HCT116 (cell line): ENCODE measurements around the gene BAIAP2. TPM values are rescaled to one million over a fixed set of nuclear protein-coding genes. Genes with fewer than 3 reads are reported as not detected.

Experiments used
- ATAC-seq: fragments of 200-7000 bp; cut with Tn5 transposase; 2 replicates; pipeline ENCODE4 v1.9.1; 2020; ENCODE audit warnings: mild to moderate bottlenecking, moderate library complexity
- BruUV-seq: library from RNA; stranded (reverse); fragments of 400-500 nt; replicated peaks from 2 replicates; lab custom pipeline; 2021; lab: Mats Ljungman, UMichigan
- CTCF ChIA-PET: fragments of 300-600 bp; sonication (Branson Sonifier 250); formaldehyde crosslinking; loops from one replicate; lab custom pipeline; 2021; ENCODE audit warnings: antibody characterized with exemption; lab: Charles Lee
- POLR2A ChIA-PET: fragments of 300-600, 350-600 bp; sonication (Branson Sonifier 250); formaldehyde crosslinking; loops from one replicate; lab custom pipeline; 2021; ENCODE audit warnings: antibody characterized with exemption; lab: Charles Lee
- RAD21 ChIA-PET, 2 experiments: fragments of 300-600 bp; sonication (Branson Sonifier 250); formaldehyde crosslinking; loops; one replicate each; lab custom pipeline; 2023; ENCODE audit warnings: low total read pairs in 2 of 2; ENCODE audit not compliant: uncharacterized antibody in 2 of 2, unreplicated experiment in 2 of 2, low non-redundant PET in 1 of 2; lab: Charles Lee
- DNase-seq: peaks from one replicate; pipeline ENCODE4 v3.0.0-alpha.2; 2010; ENCODE audit warnings: low read depth, low spot score
- H2AFZ ChIP-seq: fragments of 200-600 bp; shearing (Covaris generic), sonication (generic); 2 replicates; pipeline ENCODE4 v1.6.1; 2017; ENCODE audit warnings: low read depth, mixed run types, mixed read lengths, antibody characterized with exemption, low read length; ENCODE audit not compliant: poor library complexity, severe bottlenecking
- H3K27ac ChIP-seq: 2 replicates; pipeline ENCODE4 v1.5.1; 2012; ENCODE audit warnings: low read depth, low read length
- H3K27me3 ChIP-seq: fragments of 200-600 bp; sonication (generic); 2 replicates; pipeline ENCODE4 v1.6.1; 2016; ENCODE audit warnings: mixed run types, low read length, mixed read lengths; ENCODE audit not compliant: insufficient read depth
- H3K36me3 ChIP-seq, 2 experiments: fragments of 200-500 bp in 1 of 2; fragments of 200-600 bp in 1 of 2; sonication (Bioruptor generic) in 1 of 2; sonication (generic) in 1 of 2; 2 replicates each; pipeline versions ENCODE4 v1.5.1 to v1.6.1; 2014 to 2016; ENCODE audit warnings: low read length in 2 of 2, inconsistent platforms in 1 of 2, mixed read lengths in 1 of 2, mixed run types in 1 of 2; ENCODE audit not compliant: insufficient read depth in 2 of 2, control insufficient read depth in 1 of 2
- H3K4me1 ChIP-seq, 2 experiments: fragments of 200-600 bp in 1 of 2; sonication (generic) in 1 of 2; 2 replicates each; pipeline versions ENCODE4 v1.5.1 to v1.6.1; 2012 to 2017; ENCODE audit warnings: low read length in 2 of 2, inconsistent platforms in 1 of 2, mild to moderate bottlenecking in 1 of 2, mixed read lengths in 1 of 2, mixed run types in 1 of 2, moderate library complexity in 1 of 2; ENCODE audit not compliant: insufficient read depth in 2 of 2, control insufficient read depth in 1 of 2
- H3K4me2 ChIP-seq: fragments of 200-600 bp; sonication (generic); 2 replicates; pipeline ENCODE4 v1.6.1; 2017; ENCODE audit warnings: mixed run types, low read length, mixed read lengths
- H3K4me3 ChIP-seq, 2 experiments: fragments of 200-600 bp in 1 of 2; sonication (generic) in 1 of 2; replicated peaks in 1 of 2; 2 replicates each; pipeline ENCODE4 v1.5.1; 2011 to 2016; ENCODE audit warnings: low read length in 2 of 2, control low read depth in 1 of 2, low read depth in 1 of 2, mild to moderate bottlenecking in 1 of 2, mixed read lengths in 1 of 2, mixed run types in 1 of 2
- H3K79me2 ChIP-seq: fragments of 200-600 bp; sonication (generic); 2 replicates; pipeline ENCODE4 v1.6.1; 2017; ENCODE audit warnings: mild to moderate bottlenecking, mixed run types, low read length, moderate library complexity, mixed read lengths; ENCODE audit not compliant: insufficient read depth
- H3K9ac ChIP-seq: fragments of 200-600 bp; sonication (generic); 2 replicates; pipeline ENCODE4 v1.6.1; 2016; ENCODE audit warnings: low read length, mixed read lengths
- H3K9me2 ChIP-seq: fragments of 200-600 bp; sonication (generic), shearing (Covaris generic); 2 replicates; pipeline ENCODE4 v1.6.1; 2017; ENCODE audit warnings: mixed run types, mild to moderate bottlenecking, moderate library complexity; ENCODE audit not compliant: insufficient read depth
- H3K9me3 ChIP-seq, 2 experiments: fragments of 200-500 bp in 1 of 2; fragments of 200-600 bp in 1 of 2; sonication (Bioruptor generic) in 1 of 2; sonication (generic) in 1 of 2; 2 replicates each; pipeline ENCODE4 v1.6.1; 2014 to 2017; ENCODE audit warnings: low read length in 2 of 2, mixed read lengths in 2 of 2, inconsistent platforms in 1 of 2, low read depth in 1 of 2, mild to moderate bottlenecking in 1 of 2, mixed run types in 1 of 2, moderate library complexity in 1 of 2; ENCODE audit not compliant: control insufficient read depth in 1 of 2, insufficient read depth in 1 of 2
- H4K20me1 ChIP-seq: fragments of 200-600 bp; sonication (generic), shearing (Covaris generic); 2 replicates; pipeline ENCODE4 v1.6.1; 2017; ENCODE audit warnings: mixed run types, mild to moderate bottlenecking, moderate library complexity; ENCODE audit not compliant: insufficient read depth
- CBX3 ChIP-seq: IDR thresholded peaks from 2 replicates; pipeline ENCODE4 v1.6.1; 2012; ENCODE audit warnings: low read depth
- CEBPB ChIP-seq: IDR thresholded peaks from 2 replicates; pipeline ENCODE4 v1.6.1; 2012; ENCODE audit warnings: low read depth
- EGR1 ChIP-seq: IDR thresholded peaks from 2 replicates; pipeline ENCODE4 v1.6.1; 2012; ENCODE audit warnings: low read depth
- ELF1 ChIP-seq: IDR thresholded peaks from 2 replicates; pipeline ENCODE4 v1.6.1; 2012; ENCODE audit warnings: low read depth, borderline replicate concordance
- EZH2phosphoT487 ChIP-seq: fragments of 200-600 bp; IDR thresholded peaks from 2 replicates; pipeline ENCODE4 v1.6.1; 2018; ENCODE audit warnings: antibody characterized with exemption, borderline replicate concordance
- JUND ChIP-seq: IDR thresholded peaks from 2 replicates; pipeline ENCODE4 v1.6.1; 2012
- POLR2A ChIP-seq: IDR thresholded peaks from 2 replicates; pipeline ENCODE4 v1.7.0; 2011; ENCODE audit warnings: borderline replicate concordance; ENCODE audit not compliant: insufficient read depth, insufficient read length; ENCODE audit errors: extremely low read depth
- POLR2AphosphoS5 ChIP-seq: IDR thresholded peaks from 2 replicates; pipeline ENCODE4 v1.6.1; 2011; ENCODE audit warnings: mild to moderate bottlenecking, low read depth, low read length, moderate library complexity
- RAD21 ChIP-seq: IDR thresholded peaks from 2 replicates; pipeline ENCODE4 v1.6.1; 2012; ENCODE audit warnings: low read depth, mild to moderate bottlenecking
- SIN3A ChIP-seq: IDR thresholded peaks from 2 replicates; pipeline ENCODE4 v1.6.1; 2012; ENCODE audit warnings: low read depth
- SP1 ChIP-seq: IDR thresholded peaks from 2 replicates; pipeline ENCODE4 v1.6.1; 2012; ENCODE audit warnings: low read depth
- SRF ChIP-seq: IDR thresholded peaks from 2 replicates; pipeline ENCODE4 v1.6.1; 2012; ENCODE audit warnings: low read depth
- TCF7L2 ChIP-seq: IDR thresholded peaks from 2 replicates; pipeline ENCODE4 v1.7.0; 2011; ENCODE audit warnings: borderline replicate concordance, inconsistent platforms; ENCODE audit not compliant: insufficient read depth, insufficient read length; ENCODE audit errors: extremely low read depth
- YY1 ChIP-seq: IDR thresholded peaks from 2 replicates; pipeline ENCODE4 v1.6.1; 2011; ENCODE audit warnings: low read length, low read depth, moderate library complexity, mild to moderate bottlenecking; ENCODE audit not compliant: insufficient replicate concordance; ENCODE audit errors: extremely low read depth
- ZFX ChIP-seq: fragments of 450-650 bp; IDR thresholded peaks from 2 replicates; pipeline ENCODE4 v1.6.1; 2017
- ZNF274 ChIP-seq: fragments of 200-500 bp; sonication (Bioruptor generic); IDR thresholded peaks from 2 replicates; pipeline ENCODE4 v1.6.1; 2014; ENCODE audit warnings: mild to moderate bottlenecking, low read depth, low read length, inconsistent platforms
- intact Hi-C: fragments of 100-400 bp; cut with micrococcal nuclease; formaldehyde crosslinking; loops from 2 replicates; pipeline ENCODE4 v1.10.0; 2022
- total RNA-seq: library from RNA; stranded (reverse); gene quantifications from one replicate; pipeline ENCODE4 v1.2.1, GENCODE V29; 2021; ENCODE audit not compliant: unreplicated experiment
- TF ChIP-seq, protein P1 (sequence below): IDR thresholded peaks from 2 replicates; pipeline ENCODE4 v1.6.1; 2012
- TF ChIP-seq, protein P2 (sequence below), 3 experiments: fragments of 200-600 bp in 1 of 3; sonication (generic) in 1 of 3; IDR thresholded peaks in 2 of 3; conservative IDR thresholded peaks in 1 of 3; 2 replicates each; pipeline ENCODE4 v1.5.1; 2012 to 2017; ENCODE audit warnings: low read depth in 2 of 3, low read length in 2 of 3, antibody characterized with exemption in 1 of 3, borderline replicate concordance in 1 of 3, control low read depth in 1 of 3, mild to moderate bottlenecking in 1 of 3, mixed read lengths in 1 of 3, mixed run types in 1 of 3, moderate library complexity in 1 of 3; ENCODE audit not compliant: insufficient read depth in 1 of 3
- TF ChIP-seq, protein P3 (sequence below): IDR thresholded peaks from 2 replicates; pipeline ENCODE4 v1.6.1; 2012
- TF ChIP-seq, protein P4 (sequence below): IDR thresholded peaks from 2 replicates; pipeline ENCODE4 v1.6.1; 2011; ENCODE audit warnings: mild to moderate bottlenecking, low read length, moderate library complexity; ENCODE audit not compliant: insufficient replicate concordance; ENCODE audit errors: extremely low read depth

The BAIAP2 gene
- total RNA-seq, 1 experiment from 2014 or later: 105 TPM

DNA sequence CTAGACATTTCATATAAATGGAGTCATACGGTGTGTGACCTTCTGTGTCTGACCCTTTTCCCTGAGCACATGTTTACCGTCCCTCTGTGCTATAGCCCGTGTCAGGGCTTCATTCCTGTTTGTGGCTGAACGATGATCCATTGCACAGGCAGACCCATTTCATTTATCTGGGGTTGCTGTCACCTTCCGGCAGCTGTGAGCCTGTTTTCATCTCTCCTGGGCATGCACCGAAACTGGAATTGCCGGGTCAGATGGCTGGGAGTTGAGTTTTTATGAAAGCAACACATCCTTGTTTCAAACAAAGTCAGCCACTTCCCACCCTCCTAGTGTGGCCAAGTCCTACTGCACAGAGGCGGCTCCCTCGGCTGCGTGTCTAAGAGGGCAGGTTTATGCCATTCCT, 25.5 kb downstream of the BAIAP2 start:
- no peak for DNase-seq
- Histone ChIP-seq H3K9me3 (no peaks in the 10 kb centered on the region), H3K4me2 (no peak overlapping the region), H3K79me2 (peaks cover 92% of the 10 kb centered on the region), H3K36me3 (peaks cover 19 to 41% of the 10 kb centered on the region in 2 experiments), H4K20me1 (peaks cover 9% of the 10 kb centered on the region; the same call in 1 of the 2 replicates), H3K27ac (no peak overlapping the region), H3K9ac (no peak overlapping the region), H3K4me1 (peaks cover 8 to 40% of the 10 kb centered on the region in 2 experiments), H3K9me2 (no peaks in the 10 kb centered on the region), H3K4me3 (no peak overlapping the region), H3K27me3 (no peaks in the 10 kb centered on the region), H2AFZ (no peak overlapping the region)
- RAD21 ChIA-PET: no interaction called here
- BruUV-seq: no TSS peak
- intact Hi-C loops: no loop called here
- CTCF ChIA-PET: no interaction called here
- POLR2A ChIA-PET: no interaction called here
- TF ChIP-seq ELF1 (no peak), SP1 (no peak), CBX3 (no peak), SIN3A (no peak), POLR2AphosphoS5 (no peak), CEBPB (no peak), SRF (no peak), EZH2phosphoT487 (no peak), TCF7L2 (no peak), POLR2A (no peak), YY1 (no peak), ZNF274 (no peak), JUND (no peak), ZFX (no peak), RAD21 (no peak), EGR1 (no peak)
- TF ChIP-seq, protein P1, sequence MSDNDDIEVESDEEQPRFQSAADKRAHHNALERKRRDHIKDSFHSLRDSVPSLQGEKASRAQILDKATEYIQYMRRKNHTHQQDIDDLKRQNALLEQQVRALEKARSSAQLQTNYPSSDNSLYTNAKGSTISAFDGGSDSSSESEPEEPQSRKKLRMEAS: no peak
- TF ChIP-seq, protein P2, sequence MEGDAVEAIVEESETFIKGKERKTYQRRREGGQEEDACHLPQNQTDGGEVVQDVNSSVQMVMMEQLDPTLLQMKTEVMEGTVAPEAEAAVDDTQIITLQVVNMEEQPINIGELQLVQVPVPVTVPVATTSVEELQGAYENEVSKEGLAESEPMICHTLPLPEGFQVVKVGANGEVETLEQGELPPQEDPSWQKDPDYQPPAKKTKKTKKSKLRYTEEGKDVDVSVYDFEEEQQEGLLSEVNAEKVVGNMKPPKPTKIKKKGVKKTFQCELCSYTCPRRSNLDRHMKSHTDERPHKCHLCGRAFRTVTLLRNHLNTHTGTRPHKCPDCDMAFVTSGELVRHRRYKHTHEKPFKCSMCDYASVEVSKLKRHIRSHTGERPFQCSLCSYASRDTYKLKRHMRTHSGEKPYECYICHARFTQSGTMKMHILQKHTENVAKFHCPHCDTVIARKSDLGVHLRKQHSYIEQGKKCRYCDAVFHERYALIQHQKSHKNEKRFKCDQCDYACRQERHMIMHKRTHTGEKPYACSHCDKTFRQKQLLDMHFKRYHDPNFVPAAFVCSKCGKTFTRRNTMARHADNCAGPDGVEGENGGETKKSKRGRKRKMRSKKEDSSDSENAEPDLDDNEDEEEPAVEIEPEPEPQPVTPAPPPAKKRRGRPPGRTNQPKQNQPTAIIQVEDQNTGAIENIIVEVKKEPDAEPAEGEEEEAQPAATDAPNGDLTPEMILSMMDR (IDR thresholded peaks at IDR 0.05 in 2 of 3, conservative IDR thresholded peaks at IDR 0.05 in 1 of 3; ENCODE audit: borderline replicate concordance in 1 of 3, insufficient read depth in 1 of 3, low read depth in 2 of 3, low read length in 2 of 3): no peak
- TF ChIP-seq, protein P3, sequence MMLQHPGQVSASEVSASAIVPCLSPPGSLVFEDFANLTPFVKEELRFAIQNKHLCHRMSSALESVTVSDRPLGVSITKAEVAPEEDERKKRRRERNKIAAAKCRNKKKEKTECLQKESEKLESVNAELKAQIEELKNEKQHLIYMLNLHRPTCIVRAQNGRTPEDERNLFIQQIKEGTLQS: no peak
- TF ChIP-seq, protein P4, sequence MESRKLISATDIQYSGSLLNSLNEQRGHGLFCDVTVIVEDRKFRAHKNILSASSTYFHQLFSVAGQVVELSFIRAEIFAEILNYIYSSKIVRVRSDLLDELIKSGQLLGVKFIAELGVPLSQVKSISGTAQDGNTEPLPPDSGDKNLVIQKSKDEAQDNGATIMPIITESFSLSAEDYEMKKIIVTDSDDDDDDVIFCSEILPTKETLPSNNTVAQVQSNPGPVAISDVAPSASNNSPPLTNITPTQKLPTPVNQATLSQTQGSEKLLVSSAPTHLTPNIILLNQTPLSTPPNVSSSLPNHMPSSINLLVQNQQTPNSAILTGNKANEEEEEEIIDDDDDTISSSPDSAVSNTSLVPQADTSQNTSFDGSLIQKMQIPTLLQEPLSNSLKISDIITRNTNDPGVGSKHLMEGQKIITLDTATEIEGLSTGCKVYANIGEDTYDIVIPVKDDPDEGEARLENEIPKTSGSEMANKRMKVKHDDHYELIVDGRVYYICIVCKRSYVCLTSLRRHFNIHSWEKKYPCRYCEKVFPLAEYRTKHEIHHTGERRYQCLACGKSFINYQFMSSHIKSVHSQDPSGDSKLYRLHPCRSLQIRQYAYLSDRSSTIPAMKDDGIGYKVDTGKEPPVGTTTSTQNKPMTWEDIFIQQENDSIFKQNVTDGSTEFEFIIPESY: no peak
- no peak for ATAC-seq
